Neuronal stem cell (in vitro differentiated cells): ENCODE results near the gene SETMAR.

Experiments
- DNase-seq: peaks from one replicate; pipeline ENCODE4 v3.0.0-alpha.2; 2013; ENCODE audit warnings: low spot score
- H2AFZ ChIP-seq: one replicate; pipeline ENCODE4 v1.6.1; 2013; ENCODE audit warnings: mild to moderate bottlenecking, low read length, inconsistent platforms
- H2AK5ac ChIP-seq: 2 replicates; pipeline ENCODE4 v1.6.1; 2013; ENCODE audit warnings: low read depth, mild to moderate bottlenecking, inconsistent platforms, low read length, moderate library complexity, mixed read lengths
- H2BK120ac ChIP-seq: 2 replicates; pipeline ENCODE4 v1.6.1; 2013; ENCODE audit warnings: low read depth, mild to moderate bottlenecking, inconsistent platforms, low read length, moderate library complexity, mixed read lengths
- H2BK12ac ChIP-seq: one replicate; pipeline ENCODE4 v1.6.1; 2013; ENCODE audit warnings: low read length, inconsistent platforms
- H2BK15ac ChIP-seq: 2 replicates; pipeline ENCODE4 v1.6.1; 2013; ENCODE audit warnings: mild to moderate bottlenecking, low read length, inconsistent platforms, mixed read lengths
- H2BK5ac ChIP-seq: one replicate; pipeline ENCODE4 v1.6.1; 2013; ENCODE audit warnings: inconsistent platforms, mild to moderate bottlenecking, low read length, moderate library complexity
- H3K14ac ChIP-seq: one replicate; pipeline ENCODE4 v1.6.1; 2013; ENCODE audit warnings: low read length, inconsistent platforms
- H3K18ac ChIP-seq: 2 replicates; pipeline ENCODE4 v1.6.1; 2013; ENCODE audit warnings: low read length, inconsistent platforms
- H3K23ac ChIP-seq: 2 replicates; pipeline ENCODE4 v1.6.1; 2013; ENCODE audit warnings: low read depth, mild to moderate bottlenecking, mixed read lengths, low read length, inconsistent platforms; ENCODE audit not compliant: poor library complexity
- H3K27ac ChIP-seq: replicated peaks from 3 replicates; pipeline ENCODE4 v1.5.1; 2013; ENCODE audit warnings: low read length, inconsistent platforms
- H3K27me3 ChIP-seq, 3 experiments: 2 replicates each; pipeline ENCODE4 v1.6.1; 2013; ENCODE audit warnings: low read length in 3 of 3, mild to moderate bottlenecking in 2 of 3, inconsistent platforms in 1 of 3, low read depth in 1 of 3, mixed read lengths in 1 of 3, moderate library complexity in 1 of 3; ENCODE audit not compliant: control insufficient read depth in 3 of 3, insufficient read depth in 3 of 3
- H3K36me3 ChIP-seq, 2 donors: replicated peaks in 1 of 2; 2 replicates each; pipeline ENCODE4 v1.6.1; 2013; ENCODE audit warnings: low read length in 2 of 2; ENCODE audit not compliant: control insufficient read depth in 2 of 2, insufficient read depth in 2 of 2
- H3K4ac ChIP-seq: 2 replicates; pipeline ENCODE4 v1.6.1; 2013; ENCODE audit warnings: inconsistent platforms, mild to moderate bottlenecking, low read length, moderate library complexity
- H3K4me1 ChIP-seq, 2 donors: 1 replicate in 1 of 2; 2 replicates in 1 of 2; pipeline ENCODE4 v1.6.1; 2013; ENCODE audit warnings: low read length in 2 of 2, low read depth in 1 of 2; ENCODE audit not compliant: control insufficient read depth in 2 of 2, insufficient read depth in 1 of 2
- H3K4me2 ChIP-seq: one replicate; pipeline ENCODE4 v1.6.1; 2013; ENCODE audit warnings: mild to moderate bottlenecking, low read length, inconsistent platforms; ENCODE audit not compliant: insufficient read depth, poor library complexity, severe bottlenecking
- H3K4me3 ChIP-seq, 2 donors: 2 replicates each; pipeline ENCODE4 v1.5.1; 2013; ENCODE audit warnings: low read length in 2 of 2, mild to moderate bottlenecking in 2 of 2, inconsistent platforms in 1 of 2, moderate library complexity in 1 of 2
- H3K79me1 ChIP-seq: one replicate; pipeline ENCODE4 v1.6.1; 2013; ENCODE audit warnings: low read depth, mild to moderate bottlenecking, inconsistent platforms, low read length, moderate library complexity
- H3K9ac ChIP-seq: one replicate; pipeline ENCODE4 v1.6.1; 2013; ENCODE audit warnings: mild to moderate bottlenecking, low read depth, low read length, inconsistent platforms; ENCODE audit not compliant: poor library complexity
- H3K9me3 ChIP-seq, 2 donors: replicated peaks in 1 of 2; 2 replicates each; pipeline versions ENCODE3 to v1.6.1; 2013; ENCODE audit warnings: low read length in 2 of 2, mild to moderate bottlenecking in 2 of 2, inconsistent platforms in 1 of 2, low read depth in 1 of 2, mixed read lengths in 1 of 2, moderate library complexity in 1 of 2; ENCODE audit not compliant: control insufficient read depth in 2 of 2, insufficient read depth in 1 of 2
- H4K8ac ChIP-seq: one replicate; pipeline ENCODE4 v1.6.1; 2013; ENCODE audit warnings: low read depth, mild to moderate bottlenecking, inconsistent platforms, low read length, moderate library complexity
- H4K91ac ChIP-seq: one replicate; pipeline ENCODE4 v1.6.1; 2013; ENCODE audit warnings: low read length, low read depth, mild to moderate bottlenecking, inconsistent platforms; ENCODE audit not compliant: poor library complexity
- WGBS, 2 donors: extraction: QIAGEN DNeasy Blood & Tissue Kit; methylation state at CpG; one replicate each; pipeline ENCODE4 v1.1.7; 2013; ENCODE audit warnings: missing lambda C conversion rate in 2 of 2, mixed read lengths in 1 of 2; ENCODE audit not compliant: insufficient read length in 2 of 2, insufficient replicate concordance in 1 of 2; ENCODE audit errors: extremely low coverage in 2 of 2; 5-methylcytosine and 5-hydroxymethylcytosine counted together

Gene SETMAR

GRCh38 chr3:4306091-4306490 is 2.9 kb downstream of the SETMAR start:
- WGBS, 2 donors: no CpG with 5 or more reads among the region's 8 CpGs
- no peak overlapping the region for H2BK15ac ChIP-seq
- H4K91ac ChIP-seq: no peak overlapping the region
- H3K4me3 ChIP-seq: no peak overlapping the region
- DNase-seq: no peak
- H3K36me3 ChIP-seq: peaks cover 4 to 41% of the 10 kb centered on the region in 2 donors
- H3K4me2 ChIP-seq: no peak overlapping the region
- H3K9me3 ChIP-seq: peaks cover 0 to 14% of the 10 kb centered on the region in 2 donors
- H3K18ac ChIP-seq: no peak overlapping the region
- H4K8ac ChIP-seq: no peak overlapping the region
- no peak overlapping the region for H2BK12ac ChIP-seq
- no peak overlapping the region for H3K9ac ChIP-seq
- H2AFZ ChIP-seq: no peak overlapping the region
- H2AK5ac ChIP-seq: no peak overlapping the region
- H2BK5ac ChIP-seq: no peak overlapping the region
- no peaks in the 10 kb centered on the region for H3K27me3 ChIP-seq
- peaks cover 0 to 8% of the 10 kb centered on the region in 2 donors for H3K4me1 ChIP-seq
- H3K79me1 ChIP-seq: peaks cover 3% of the 10 kb centered on the region
- no peak overlapping the region for H3K27ac ChIP-seq
- no peak overlapping the region for H2BK120ac ChIP-seq
- no peak overlapping the region for H3K4ac ChIP-seq
- H3K23ac ChIP-seq: no peak overlapping the region
- no peak overlapping the region for H3K14ac ChIP-seq

- H2AK5ac ChIP-seq: no peak overlapping the region
- H3K9me3 ChIP-seq: peaks cover 0 to 14% of the 10 kb centered on the region in 2 donors
- no peak overlapping the region for H3K4me2 ChIP-seq
- no peak overlapping the region for H3K4me3 ChIP-seq
- H3K79me1 ChIP-seq: peaks cover 3% of the 10 kb centered on the region
- H3K14ac ChIP-seq: no peak overlapping the region
- no peak overlapping the region for H3K4ac ChIP-seq
- no peak overlapping the region for H2BK120ac ChIP-seq
- H3K27me3 ChIP-seq: no peaks in the 10 kb centered on the region
- H2BK15ac ChIP-seq: no peak overlapping the region
- H2BK12ac ChIP-seq: no peak overlapping the region
- no CpG with 5 or more reads among the region's 2 CpGs for WGBS, 2 donors
- no peak overlapping the region for H4K91ac ChIP-seq
- DNase-seq: no peak
- no peak overlapping the region for H3K27ac ChIP-seq
- H2BK5ac ChIP-seq: no peak overlapping the region
- H2AFZ ChIP-seq: no peak overlapping the region
- H4K8ac ChIP-seq: no peak overlapping the region
- no peak overlapping the region for H3K23ac ChIP-seq
- H3K18ac ChIP-seq: no peak overlapping the region
- no peak overlapping the region for H3K9ac ChIP-seq
- H3K4me1 ChIP-seq: peaks cover 0 to 9% of the 10 kb centered on the region in 2 donors
- peaks cover 4 to 49% of the 10 kb centered on the region in 2 donors for H3K36me3 ChIP-seq
These were observed 3.7 kb downstream of the SETMAR start for GRCh38 chr3:4306860-4307259.

GRCh38 chr3:4309491-4310128 is 6.4 kb downstream of the SETMAR start:
- H2BK15ac ChIP-seq: no peak overlapping the region
- H2BK12ac ChIP-seq: no peak overlapping the region
- no peak overlapping the region for H3K4ac ChIP-seq
- H3K9me3 ChIP-seq: peaks cover 0 to 14% of the 10 kb centered on the region in 2 donors
- no peak overlapping the region for H2AFZ ChIP-seq
- no peak overlapping the region for H4K91ac ChIP-seq
- H2BK120ac ChIP-seq: no peak overlapping the region
- no peak for DNase-seq
- no peaks in the 10 kb centered on the region for H3K27me3 ChIP-seq
- H3K23ac ChIP-seq: no peak overlapping the region
- no peak overlapping the region for H3K14ac ChIP-seq
- H3K4me1 ChIP-seq: peaks cover 0 to 4% of the 10 kb centered on the region in 2 donors
- peaks cover 8 to 76% of the 10 kb centered on the region in 2 donors for H3K36me3 ChIP-seq
- H3K9ac ChIP-seq: no peak overlapping the region
- H4K8ac ChIP-seq: no peak overlapping the region
- H2BK5ac ChIP-seq: no peak overlapping the region
- H3K4me3 ChIP-seq: no peak overlapping the region
- H3K18ac ChIP-seq: no peak overlapping the region
- no peaks in the 10 kb centered on the region for H3K79me1 ChIP-seq
- no peak overlapping the region for H2AK5ac ChIP-seq
- WGBS, 2 donors: no CpG with 5 or more reads among the region's 3 CpGs
- no peak overlapping the region for H3K4me2 ChIP-seq
- H3K27ac ChIP-seq: no peak overlapping the region

GRCh38 chr3:4310971-4311370 is 7.8 kb downstream of the SETMAR start:
- Histone ChIP-seq H2AK5ac (no peak overlapping the region), H4K91ac (no peak overlapping the region), H3K4ac (no peak overlapping the region), H3K79me1 (no peaks in the 10 kb centered on the region), H3K27ac (no peak overlapping the region), H3K9me3 (peaks cover 2 to 21% of the 10 kb centered on the region in 2 donors), H3K18ac (no peak overlapping the region), H2BK5ac (no peak overlapping the region), H4K8ac (no peak overlapping the region), H3K27me3 (no peaks in the 10 kb centered on the region), H3K4me3 (no peak overlapping the region), H3K4me1 (peaks cover 0 to 4% of the 10 kb centered on the region in 2 donors), H3K9ac (no peak overlapping the region), H3K4me2 (no peak overlapping the region), H2BK15ac (no peak overlapping the region), H2AFZ (no peak overlapping the region), H2BK120ac (no peak overlapping the region), H3K36me3 (peaks cover 10 to 85% of the 10 kb centered on the region in 2 donors), H3K23ac (no peak overlapping the region), H3K14ac (no peak overlapping the region), H2BK12ac (no peak overlapping the region)
- no peak for DNase-seq
- no CpG with 5 or more reads among the region's 3 CpGs for WGBS, 2 donors
